Panc1 (cell line): ENCODE results near the gene CATSPERD.

Source experiments
- CTCF ChIP-seq: fragments of 450-650 bp; IDR thresholded peaks from 2 replicates; pipeline ENCODE4 v1.5.1; 2017; ENCODE audit warnings: mild to moderate bottlenecking
- POLR2AphosphoS5 ChIP-seq: IDR thresholded peaks from 2 replicates; pipeline ENCODE4 v1.6.1; 2012; ENCODE audit warnings: mild to moderate bottlenecking, low read depth, low read length, moderate library complexity
- TCF7L2 ChIP-seq: IDR thresholded peaks from 2 replicates; pipeline ENCODE4 v1.6.1; 2011; ENCODE audit warnings: mild to moderate bottlenecking, low read depth, low read length, inconsistent platforms

- TF ChIP-seq CTCF = no peak
- TF ChIP-seq POLR2AphosphoS5 = no peak
- no peak for TF ChIP-seq TCF7L2
Observed at GRCh38 chr19:5753743-5754142, 33.3 kb downstream of the CATSPERD start.
